Gastrocnemius medialis (tissue), 4 donors: Measurements from ENCODE around the gene DYSF. TPM values are rescaled to one million over a fixed set of nuclear protein-coding genes. Genes with fewer than 3 reads are reported as not detected.

Experiments used
- ATAC-seq, 2 donors: fragments of 150-250 bp; one replicate each; pipeline ENCODE4 v1.9.1; 2016
- DNase-seq, 2 donors: peaks; one replicate each; pipeline ENCODE4 v3.0.0-alpha.2; 2019
- H3K27ac ChIP-seq, 4 donors: fragments of 200-600 bp; sonication (generic); 1 replicate in 1 of 4; 2 replicates in 3 of 4; pipeline ENCODE4 v1.5.1; 2016 to 2018; ENCODE audit warnings: mild to moderate bottlenecking in 2 of 4, moderate library complexity in 1 of 4
- H3K27me3 ChIP-seq, 3 donors: fragments of 200-600 bp; sonication (generic) in 2 of 3; 1 replicate in 1 of 3; 2 replicates in 2 of 3; pipeline versions ENCODE4 v1.5.1 to v1.6.0; 2016 to 2019; ENCODE audit warnings: mild to moderate bottlenecking in 1 of 3, moderate library complexity in 1 of 3
- H3K36me3 ChIP-seq, 2 donors: fragments of 200-600 bp; sonication (generic) in 1 of 2; one replicate each; pipeline ENCODE4 v1.5.1; 2017 to 2018
- H3K4me1 ChIP-seq, 2 donors: fragments of 200-600 bp; sonication (generic) in 1 of 2; one replicate each; pipeline ENCODE4 v1.5.1; 2016 to 2017; ENCODE audit warnings: mild to moderate bottlenecking in 2 of 2
- H3K4me3 ChIP-seq, 4 donors: fragments of 200-600 bp; sonication (generic) in 3 of 4; 1 replicate in 1 of 4; 2 replicates in 3 of 4; pipeline ENCODE4 v1.5.1; 2016 to 2019; ENCODE audit warnings: mild to moderate bottlenecking in 2 of 4
- H3K9me3 ChIP-seq, 3 donors: fragments of 200-600 bp; sonication (generic) in 2 of 3; 1 replicate in 1 of 3; 2 replicates in 2 of 3; pipeline ENCODE4 v1.5.1; 2016 to 2019
- CTCF ChIP-seq, 5 experiments: fragments of 450-650 bp in 3 of 5; fragments of 200-600 bp in 2 of 5; sonication (generic) in 2 of 5; IDR thresholded peaks in 4 of 5; conservative IDR thresholded peaks in 1 of 5; 1 replicate in 4 of 5; 2 replicates in 1 of 5; pipeline ENCODE4 v1.5.1; 2016 to 2019; ENCODE audit warnings: antibody characterized with exemption in 5 of 5, mild to moderate bottlenecking in 3 of 5, moderate library complexity in 3 of 5
- POLR2A ChIP-seq, 2 donors: fragments of 450-650 bp; IDR thresholded peaks; one replicate each; pipeline ENCODE4 v1.6.1; 2017; ENCODE audit warnings: antibody characterized with exemption in 2 of 2, mild to moderate bottlenecking in 2 of 2, moderate library complexity in 2 of 2
- in situ Hi-C, 4 donors: fragments of 200-750 bp; cut with MboI; loops; one replicate each; pipeline versions ENCODE4 v1.15.0 to v1.8.0; 2017; ENCODE audit warnings: low sequenced_read_pairs in 4 of 4
- intact Hi-C: fragments of 100-400 bp; cut with DNase I; formaldehyde crosslinking; loops from one replicate; pipeline ENCODE4 v1.15.1; 2023; ENCODE audit warnings: low total_unique reads
- total RNA-seq, 4 donors: library from RNA; depleted of rRNA; stranded (reverse); fragments of >200 nt; gene quantifications; one replicate each; pipeline versions ENCODE4 v1.1.0 to v1.2.3, GENCODE V29; 2016

The DYSF gene
- total RNA-seq, 4 donors from 2014 or later, result 40.7 to 267 (median 153) TPM

GRCh38 chr2:71618327-71619113 is 165.2 kb downstream of the DYSF start:
- no peaks in the 10 kb centered on the region for H3K27me3 ChIP-seq
- no peak for TF ChIP-seq CTCF (IDR thresholded peaks at IDR 0.05 in 4 of 5, conservative IDR thresholded peaks at IDR 0.05 in 1 of 5)
- no peak for TF ChIP-seq POLR2A (IDR thresholded peaks at IDR 0.05)
- intact Hi-C loops, result loop anchor here (2.0 to 10.0 kb wide), 3 partner anchors 28 to 266 kb away; no protein-coding TSS in a partner anchor
- no peak for ATAC-seq
- peaks cover 0 to under 1% of the 10 kb centered on the region in 2 donors for H3K36me3 ChIP-seq
- no peaks in the 10 kb centered on the region for H3K9me3 ChIP-seq
- DNase-seq, result no peak
- no peak overlapping the region for H3K4me3 ChIP-seq
- peak overlapping the region in 1 of 4 donors; percentile 34 for H3K27ac ChIP-seq
- peaks cover 31 to 41% of the 10 kb centered on the region in 2 donors for H3K4me1 ChIP-seq
- in situ Hi-C loops, result loop anchor here (10.0 to 25.0 kb wide), 2 partner anchors 169 to 186 kb away; no protein-coding TSS in a partner anchor

- intact Hi-C loops (loop anchor here (2.0 to 10.0 kb wide), 3 partner anchors 28 to 266 kb away; no protein-coding TSS in a partner anchor), in situ Hi-C loops (loop anchor here (10.0 to 25.0 kb wide), 2 partner anchors 168 to 186 kb away; no protein-coding TSS in a partner anchor)
- no peak for TF ChIP-seq CTCF (IDR thresholded peaks at IDR 0.05 in 4 of 5, conservative IDR thresholded peaks at IDR 0.05 in 1 of 5)
- TF ChIP-seq POLR2A (IDR thresholded peaks at IDR 0.05), result no peak
- Histone ChIP-seq H3K9me3 (no peaks in the 10 kb centered on the region), H3K4me1 (peaks cover 23 to 33% of the 10 kb centered on the region in 2 donors), H3K4me3 (no peak overlapping the region), H3K27me3 (no peaks in the 10 kb centered on the region), H3K36me3 (no peaks in the 10 kb centered on the region), H3K27ac (peak overlapping the region in 1 of 4 donors; percentile 34)
- DNase-seq (no peak), ATAC-seq (no peak)
Measured at GRCh38 chr2:71619230-71619741, 165.9 kb downstream of the DYSF start.

DNA sequence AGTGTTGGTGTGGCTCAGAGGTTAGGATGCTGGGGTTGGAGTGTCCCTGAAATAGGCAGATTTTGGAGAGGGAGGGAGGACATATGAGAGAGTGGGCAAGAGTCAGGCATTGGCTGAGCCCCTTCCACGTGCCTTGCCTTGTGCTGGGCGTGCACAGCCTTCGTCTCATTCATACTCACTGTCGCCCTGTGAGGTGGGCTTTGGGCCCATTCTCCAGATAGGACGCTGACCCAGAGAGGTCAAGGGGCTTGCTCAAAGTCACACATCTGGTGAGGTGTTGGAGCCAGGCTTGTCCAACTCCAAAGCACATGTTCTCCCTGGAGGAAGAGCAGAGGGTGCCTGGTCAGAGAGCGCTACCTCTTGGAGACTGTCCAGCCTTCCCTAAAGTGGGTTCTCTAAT is 166.8 kb downstream of the DYSF start:
- no peak for ATAC-seq
- no peak for TF ChIP-seq POLR2A (IDR thresholded peaks at IDR 0.05)
- no peak for TF ChIP-seq CTCF (IDR thresholded peaks at IDR 0.05 in 4 of 5, conservative IDR thresholded peaks at IDR 0.05 in 1 of 5)
- H3K4me1 ChIP-seq, result peaks cover 15 to 25% of the 10 kb centered on the region in 2 donors
- intact Hi-C loops, result no loop called here
- H3K4me3 ChIP-seq, result no peak overlapping the region
- no peak overlapping the region for H3K27ac ChIP-seq
- DNase-seq, result no peak
- in situ Hi-C loops, result loop anchor here in 3 of 4 donors (25.0 kb wide), 1 partner anchor 167 kb away; no protein-coding TSS in a partner anchor
- no peaks in the 10 kb centered on the region for H3K9me3 ChIP-seq
- H3K27me3 ChIP-seq, result no peaks in the 10 kb centered on the region
- H3K36me3 ChIP-seq, result no peaks in the 10 kb centered on the region

DNA sequence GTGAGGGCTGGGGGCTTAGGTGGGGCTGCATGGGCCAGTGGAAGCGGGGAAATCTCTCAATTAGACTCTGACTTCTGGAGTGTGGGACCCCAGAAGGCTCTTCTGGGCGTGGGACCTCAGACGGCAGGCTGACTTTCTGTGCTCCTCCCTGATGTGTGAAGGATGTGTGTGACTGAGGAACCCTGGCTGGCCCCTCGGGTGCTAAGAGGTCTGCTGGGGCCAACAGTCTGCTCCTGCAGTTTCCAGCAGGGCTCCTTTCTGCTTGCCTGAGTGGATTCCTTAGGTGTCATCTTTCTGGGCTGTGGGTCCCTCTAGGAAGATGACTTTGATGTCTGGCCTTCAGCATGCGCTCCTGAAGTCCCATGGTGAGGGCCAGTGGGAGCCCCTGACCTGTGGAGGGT is 167.5 kb downstream of the DYSF start:
- ATAC-seq (no peak), DNase-seq (no peak)
- no peak overlapping the region for H3K4me3 ChIP-seq
- no peaks in the 10 kb centered on the region for H3K27me3 ChIP-seq
- intact Hi-C loops (no loop called here), in situ Hi-C loops (loop anchor here in 3 of 4 donors (25.0 kb wide), 1 partner anchor 166 kb away; no protein-coding TSS in a partner anchor)
- no peak overlapping the region for H3K27ac ChIP-seq
- H3K36me3 ChIP-seq, result no peaks in the 10 kb centered on the region
- TF ChIP-seq POLR2A (IDR thresholded peaks at IDR 0.05), result no peak
- TF ChIP-seq CTCF (IDR thresholded peaks at IDR 0.05 in 4 of 5, conservative IDR thresholded peaks at IDR 0.05 in 1 of 5), result no peak
- peaks cover 7 to 18% of the 10 kb centered on the region in 2 donors for H3K4me1 ChIP-seq
- H3K9me3 ChIP-seq, result no peaks in the 10 kb centered on the region
